Tibial artery (tissue), 4 donors: ENCODE data around the gene PLAC9.

Experiments
- DNase-seq, 2 donors: peaks; one replicate each; pipeline ENCODE4 v3.0.0-alpha.2; 2019
- H3K27ac ChIP-seq, 2 donors: fragments of 200-600 bp; sonication (generic) in 1 of 2; 1 replicate in 1 of 2; 2 replicates in 1 of 2; pipeline ENCODE4 v1.5.1; 2018 to 2019; ENCODE audit warnings: mild to moderate bottlenecking in 1 of 2
- H3K27me3 ChIP-seq, 2 donors: fragments of 200-600 bp; sonication (generic) in 1 of 2; one replicate each; pipeline versions ENCODE4 v1.5.1 to v1.6.0; 2016 to 2019
- H3K36me3 ChIP-seq, 3 donors: fragments of 200-600 bp; sonication (generic) in 2 of 3; one replicate each; pipeline ENCODE4 v1.5.1; 2016 to 2019; ENCODE audit warnings: mild to moderate bottlenecking in 2 of 3
- H3K4me1 ChIP-seq, 4 donors: fragments of 200-600 bp; sonication (generic) in 2 of 4; 1 replicate in 3 of 4; 2 replicates in 1 of 4; pipeline ENCODE4 v1.5.1; 2016 to 2019
- H3K4me3 ChIP-seq, 2 donors: fragments of 200-600 bp; sonication (generic) in 1 of 2; 1 replicate in 1 of 2; 2 replicates in 1 of 2; pipeline ENCODE4 v1.5.1; 2018 to 2019; ENCODE audit warnings: mild to moderate bottlenecking in 2 of 2
- H3K9me3 ChIP-seq, 3 donors: fragments of 200-600 bp; sonication (generic) in 1 of 3; one replicate each; pipeline ENCODE4 v1.5.1; 2016 to 2019
- CTCF ChIP-seq, 2 experiments: fragments of 200-600 bp in 1 of 2; fragments of 450-650 bp in 1 of 2; IDR thresholded peaks; one replicate each; pipeline ENCODE4 v1.5.1; 2017 to 2019; ENCODE audit warnings: antibody characterized with exemption in 2 of 2, mild to moderate bottlenecking in 1 of 2, moderate library complexity in 1 of 2
- intact Hi-C: fragments of 100-400 bp; cut with DNase I; formaldehyde crosslinking; loops from one replicate; pipeline ENCODE4 v1.15.0; 2023; ENCODE audit warnings: low total_unique reads

PLAC9 gene

DNA sequence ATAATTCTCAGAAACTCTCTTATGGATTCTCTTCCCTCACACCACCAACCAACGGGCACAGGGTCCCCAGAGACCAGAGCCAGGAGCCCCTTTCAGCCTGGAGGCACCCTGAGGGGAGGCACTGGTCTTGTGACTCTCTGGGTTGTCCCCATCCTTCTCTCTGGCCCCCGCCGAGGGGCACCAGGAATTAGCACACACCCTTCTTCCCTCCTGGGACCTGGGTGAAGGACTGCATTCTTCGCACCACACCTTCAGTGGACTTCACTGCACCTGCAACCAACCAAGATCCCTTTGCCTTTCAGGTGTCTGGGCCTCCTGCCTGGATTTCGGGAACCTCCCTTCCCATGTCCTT, 22.1 kb downstream of the PLAC9 start:
- Histone ChIP-seq H3K4me1 (peaks cover 11 to 55% (median 46%) of the 10 kb centered on the region in 4 donors), H3K27ac (peak overlapping the region; percentile 81 to 84), H3K27me3 (no peaks in the 10 kb centered on the region), H3K4me3 (no peak overlapping the region), H3K36me3 (peaks cover 16 to 65% (median 58%) of the 10 kb centered on the region in 3 donors), H3K9me3 (no peaks in the 10 kb centered on the region)
- no peak for TF ChIP-seq CTCF (IDR thresholded peaks at IDR 0.05)
- DNase-seq, result no peak
- intact Hi-C loops, result no loop called here

DNA sequence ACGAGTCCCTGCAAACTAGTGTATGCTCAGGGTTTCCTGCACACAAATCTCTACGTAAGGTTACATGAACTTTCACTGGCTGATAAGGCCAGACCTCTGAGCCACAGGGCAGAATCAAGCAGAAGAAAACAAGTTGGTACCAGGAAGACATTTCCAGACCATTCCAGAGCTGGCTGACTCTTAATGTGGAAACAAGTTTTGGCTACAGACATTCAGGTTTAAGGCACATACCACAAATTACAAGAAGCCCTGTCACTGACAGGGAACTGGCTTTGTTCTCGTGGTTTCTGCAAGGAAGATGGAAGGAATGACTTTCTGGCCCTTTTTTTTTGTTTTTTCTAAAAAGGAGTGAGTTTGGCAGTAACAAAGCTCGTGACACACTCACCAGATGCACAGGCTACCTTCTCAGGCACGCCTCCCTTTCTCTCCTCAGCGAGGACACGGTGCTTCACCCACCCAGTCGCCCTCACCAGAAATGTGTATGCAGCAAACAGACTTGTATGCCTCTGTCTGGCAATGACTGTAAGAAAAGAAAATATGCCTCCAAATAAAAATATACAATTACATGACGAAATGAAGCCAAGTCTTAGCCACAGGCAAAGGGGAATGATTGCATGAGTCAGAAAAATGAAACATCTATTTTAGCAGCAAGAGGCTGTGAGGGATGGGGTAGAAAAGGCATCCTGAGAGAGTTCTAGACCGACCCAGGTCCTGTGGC, 22.6 kb downstream of the PLAC9 start:
- intact Hi-C loops, result no loop called here
- Histone ChIP-seq H3K4me3 (no peak overlapping the region), H3K36me3 (peaks cover 11 to 65% (median 58%) of the 10 kb centered on the region in 3 donors), H3K4me1 (peaks cover 12 to 60% (median 49%) of the 10 kb centered on the region in 4 donors), H3K27me3 (no peaks in the 10 kb centered on the region), H3K27ac (peak overlapping the region; percentile 81 to 84), H3K9me3 (no peaks in the 10 kb centered on the region)
- no peak for TF ChIP-seq CTCF (IDR thresholded peaks at IDR 0.05)
- DNase-seq, result peak in 1 of 2 donors; percentile 58

- peak overlapping the region; percentile 81 to 84 for H3K27ac ChIP-seq
- peaks cover 5 to 65% (median 58%) of the 10 kb centered on the region in 3 donors for H3K36me3 ChIP-seq
- no peak overlapping the region for H3K4me3 ChIP-seq
- intact Hi-C loops, result no loop called here
- no peaks in the 10 kb centered on the region for H3K9me3 ChIP-seq
- peaks cover 12 to 61% (median 49%) of the 10 kb centered on the region in 4 donors for H3K4me1 ChIP-seq
- TF ChIP-seq CTCF (IDR thresholded peaks at IDR 0.05), result no peak
- no peaks in the 10 kb centered on the region for H3K27me3 ChIP-seq
- no peak for DNase-seq
These were observed 23.2 kb downstream of the PLAC9 start for GRCh38 chr10:80155696-80156215.

GRCh38 chr10:80156216-80156615, 23.7 kb downstream of the PLAC9 start:
- H3K4me3 ChIP-seq, result no peak overlapping the region
- intact Hi-C loops, result no loop called here
- peaks cover 5 to 66% (median 61%) of the 10 kb centered on the region in 3 donors for H3K36me3 ChIP-seq
- TF ChIP-seq CTCF (IDR thresholded peaks at IDR 0.05), result no peak
- DNase-seq, result no peak
- H3K27ac ChIP-seq, result peak overlapping the region; percentile 81 to 84
- H3K4me1 ChIP-seq, result peaks cover 12 to 61% (median 49%) of the 10 kb centered on the region in 4 donors
- no peaks in the 10 kb centered on the region for H3K27me3 ChIP-seq
- H3K9me3 ChIP-seq, result no peaks in the 10 kb centered on the region

GRCh38 chr10:80157561-80157960, 25.0 kb downstream of the PLAC9 start:
- intact Hi-C loops, result no loop called here
- no peak for TF ChIP-seq CTCF (IDR thresholded peaks at IDR 0.05)
- no peak overlapping the region for H3K4me3 ChIP-seq
- DNase-seq, result no peak
- no peaks in the 10 kb centered on the region for H3K9me3 ChIP-seq
- H3K36me3 ChIP-seq, result peaks cover 9 to 66% (median 61%) of the 10 kb centered on the region in 3 donors
- peak overlapping the region; percentile 81 to 84 for H3K27ac ChIP-seq
- H3K4me1 ChIP-seq, result peaks cover 12 to 61% (median 53%) of the 10 kb centered on the region in 4 donors
- no peaks in the 10 kb centered on the region for H3K27me3 ChIP-seq
